ENCODE results near the gene RTEL1.

RTEL1 gene

GRCh38 chr20:63690003-63690897, 32.1 kb downstream of the RTEL1 start:
- no peak for DNase-seq (ENCODE audit: low spot score)

GRCh38 chr20:63690898-63691710, 33.0 kb downstream of the RTEL1 start:
- no peak for DNase-seq (ENCODE audit: low spot score)

GRCh38 chr20:63691711-63692435, 33.8 kb downstream of the RTEL1 start:
- no peak for DNase-seq (ENCODE audit: low spot score)

- no peak for DNase-seq (ENCODE audit: low spot score)
These were observed 34.4 kb downstream of the RTEL1 start for GRCh38 chr20:63692436-63693082.

- DNase-seq (ENCODE audit: low spot score) = no peak
These were observed 35.1 kb downstream of the RTEL1 start for GRCh38 chr20:63693083-63693732.

- no peak for DNase-seq (ENCODE audit: low spot score)
These were observed 35.8 kb downstream of the RTEL1 start for GRCh38 chr20:63693733-63694583.

GRCh38 chr20:63694584-63695423, 36.7 kb downstream of the RTEL1 start:
- DNase-seq (ENCODE audit: low spot score) = no peak

GRCh38 chr20:63695424-63696305, 37.6 kb downstream of the RTEL1 start:
- no peak for DNase-seq (ENCODE audit: low spot score)

- no peak for DNase-seq (ENCODE audit: low spot score)
These were observed 38.2 kb downstream of the RTEL1 start for GRCh38 chr20:63696306-63696627.

- DNase-seq (ENCODE audit: low spot score) = no peak
These were observed 38.7 kb downstream of the RTEL1 start, which contains the start of gene TNFRSF6B for GRCh38 chr20:63696628-63697356. TNFRSF6B (plus strand) TSS chr20:63696652; CDS start chr20:63696768, 116 bp downstream.

GRCh38 chr20:63697357-63697867, 39.3 kb downstream of the RTEL1 start:
- DNase-seq (ENCODE audit: low spot score) = no peak

- no peak for DNase-seq (ENCODE audit: low spot score)
These were observed 39.9 kb downstream of the RTEL1 start for GRCh38 chr20:63697868-63698545.

GRCh38 chr20:63698739-63699465, 40.8 kb downstream of the RTEL1 start:
- peak; percentile 91 for DNase-seq (ENCODE audit: low spot score)

- no peak for DNase-seq (ENCODE audit: low spot score)
These were observed 41.5 kb downstream of the RTEL1 start for GRCh38 chr20:63699466-63700198.

Measured in RKO (cell line).